ENCODE results near the gene MAGOHB. TPM values are rescaled to one million over a fixed set of nuclear protein-coding genes. Genes with fewer than 3 reads are reported as not detected.

The MAGOHB gene
- total and polyA plus RNA-seq, 10 of the 15 experiments (the other 5 are each of a cell fraction or from before 2014, with no cell fraction given): 30.6 to 217 (median 55.2) TPM

DNA sequence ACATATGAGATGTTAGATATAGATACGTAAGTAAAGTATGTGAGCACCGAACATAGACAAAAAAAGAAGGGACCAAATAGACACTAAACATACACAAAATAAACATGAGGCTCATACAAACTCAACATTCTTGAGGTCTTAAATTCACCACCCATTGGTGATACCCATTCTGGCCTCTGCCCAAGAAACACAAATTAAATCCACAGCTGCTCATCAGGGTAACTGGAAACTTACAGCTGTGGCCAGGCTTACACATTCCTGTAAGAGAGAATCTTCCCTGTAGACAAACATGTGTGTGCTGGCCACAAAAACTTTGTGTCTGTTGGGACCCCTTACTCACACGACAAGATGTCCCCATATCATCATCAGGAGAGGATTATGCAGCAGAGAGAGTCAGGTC is 22.4 kb downstream of the MAGOHB start:
- POLR2A ChIA-PET: no interaction called here
- Histone ChIP-seq H3K4me1 (ENCODE audit: control insufficient read depth, insufficient read depth, low read length) (no peaks in the 10 kb centered on the region), H3K4me3 (no peak overlapping the region), H3K9me3 (replicated peaks; ENCODE audit: control insufficient read depth, insufficient read depth, low read length) (no peaks in the 10 kb centered on the region), H4K20me1 (ENCODE audit: control insufficient read depth, insufficient read depth) (no peaks in the 10 kb centered on the region), H3K27me3 (replicated peaks in 1 of 2; ENCODE audit: control insufficient read depth in 2 of 2, insufficient read depth in 2 of 2, low read length in 1 of 2) (no peaks in the 10 kb centered on the region), H3K36me3 (ENCODE audit: control insufficient read depth in 2 of 2, insufficient read depth in 2 of 2, low read length in 1 of 2) (peaks cover 0 to 5% of the 10 kb centered on the region in 2 experiments; a peak in 2 of 4 replicates), H3K4me2 (ENCODE audit: control insufficient read depth, insufficient read depth) (no peak overlapping the region), H2AFZ (ENCODE audit: control insufficient read depth, low read depth, low read length) (no peak overlapping the region), H3K9ac (ENCODE audit: control insufficient read depth, insufficient read depth, low read length) (no peak overlapping the region), H3K27ac (ENCODE audit: control insufficient read depth, insufficient read depth) (no peak overlapping the region), H3K79me2 (ENCODE audit: control insufficient read depth, insufficient read depth, low read length) (no peaks in the 10 kb centered on the region)
- no peak for ATAC-seq
- DNase-seq (ENCODE audit: low read depth, low spot score): no peak
- CTCF ChIA-PET: no interaction called here
- intact Hi-C loops (cut with micrococcal nuclease; ENCODE audit: unreplicated experiment): no loop called here
- FAIRE-seq: no peak
- in situ Hi-C loops (cut with MboI): no loop called here
- WGBS (ENCODE audit: insufficient coverage, insufficient replicate concordance, low lambda C conversion rate, missing lambda C conversion rate): 98% methylated on average over 3 of the region's 3 CpGs
- BruUV-seq (replicated peaks): no TSS peak
- SMC1A ChIA-PET (ENCODE audit: uncharacterized antibody, unreplicated experiment): no interaction called here
- no peak for TF ChIP-seq KAT2A (conservative IDR thresholded peaks at IDR 0.05; ENCODE audit: control insufficient read depth, low read depth, low read length)
- RAD21 ChIA-PET (ENCODE audit: unreplicated experiment): no interaction called here

GRCh38 chr12:10584415-10584814 is 29.0 kb downstream of the MAGOHB start:
- DNase-seq (ENCODE audit: low read depth, low spot score): no peak
- Histone ChIP-seq H3K79me2 (ENCODE audit: control insufficient read depth, insufficient read depth, low read length) (no peaks in the 10 kb centered on the region), H2AFZ (ENCODE audit: control insufficient read depth, low read depth, low read length) (no peak overlapping the region), H3K4me1 (ENCODE audit: control insufficient read depth, insufficient read depth, low read length) (no peaks in the 10 kb centered on the region), H4K20me1 (ENCODE audit: control insufficient read depth, insufficient read depth) (no peaks in the 10 kb centered on the region), H3K27ac (ENCODE audit: control insufficient read depth, insufficient read depth) (no peak overlapping the region), H3K4me2 (ENCODE audit: control insufficient read depth, insufficient read depth) (no peak overlapping the region), H3K9me3 (replicated peaks; ENCODE audit: control insufficient read depth, insufficient read depth, low read length) (no peaks in the 10 kb centered on the region; the same call in 2 of the 3 replicates), H3K4me3 (no peak overlapping the region), H3K9ac (ENCODE audit: control insufficient read depth, insufficient read depth, low read length) (no peak overlapping the region), H3K36me3 (ENCODE audit: control insufficient read depth in 2 of 2, insufficient read depth in 2 of 2, low read length in 1 of 2) (no peaks in the 10 kb centered on the region; a peak in 3 of 4 replicates), H3K27me3 (replicated peaks in 1 of 2; ENCODE audit: control insufficient read depth in 2 of 2, insufficient read depth in 2 of 2, low read length in 1 of 2) (no peaks in the 10 kb centered on the region)
- ATAC-seq: no peak
- WGBS (ENCODE audit: insufficient coverage, insufficient replicate concordance, low lambda C conversion rate, missing lambda C conversion rate): 100% methylated on average over 1 of the region's 1 CpG
- in situ Hi-C loops (cut with MboI) (no loop called here), intact Hi-C loops (cut with micrococcal nuclease; ENCODE audit: unreplicated experiment) (no loop called here)
- TF ChIP-seq, protein P1, sequence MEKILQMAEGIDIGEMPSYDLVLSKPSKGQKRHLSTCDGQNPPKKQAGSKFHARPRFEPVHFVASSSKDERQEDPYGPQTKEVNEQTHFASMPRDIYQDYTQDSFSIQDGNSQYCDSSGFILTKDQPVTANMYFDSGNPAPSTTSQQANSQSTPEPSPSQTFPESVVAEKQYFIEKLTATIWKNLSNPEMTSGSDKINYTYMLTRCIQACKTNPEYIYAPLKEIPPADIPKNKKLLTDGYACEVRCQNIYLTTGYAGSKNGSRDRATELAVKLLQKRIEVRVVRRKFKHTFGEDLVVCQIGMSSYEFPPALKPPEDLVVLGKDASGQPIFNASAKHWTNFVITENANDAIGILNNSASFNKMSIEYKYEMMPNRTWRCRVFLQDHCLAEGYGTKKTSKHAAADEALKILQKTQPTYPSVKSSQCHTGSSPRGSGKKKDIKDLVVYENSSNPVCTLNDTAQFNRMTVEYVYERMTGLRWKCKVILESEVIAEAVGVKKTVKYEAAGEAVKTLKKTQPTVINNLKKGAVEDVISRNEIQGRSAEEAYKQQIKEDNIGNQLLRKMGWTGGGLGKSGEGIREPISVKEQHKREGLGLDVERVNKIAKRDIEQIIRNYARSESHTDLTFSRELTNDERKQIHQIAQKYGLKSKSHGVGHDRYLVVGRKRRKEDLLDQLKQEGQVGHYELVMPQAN (conservative IDR thresholded peaks at IDR 0.05): no peak
- TF ChIP-seq GATAD2B (conservative IDR thresholded peaks at IDR 0.05; ENCODE audit: low read depth): no peak
- no peak for TF ChIP-seq HSF1 (IDR thresholded peaks at IDR 0.05; ENCODE audit: low read depth, low read length)
- TF ChIP-seq RAD51 (IDR thresholded peaks at IDR 0.05): no peak
- no peak for TF ChIP-seq ATF3 (IDR thresholded peaks at IDR 0.05; ENCODE audit: borderline replicate concordance, extremely low read depth, low read depth, low read length)
- TF ChIP-seq PAX5 (IDR thresholded peaks at IDR 0.05; ENCODE audit: borderline replicate concordance, low read depth, low read length): no peak
- TF ChIP-seq HCFC1 (IDR thresholded peaks at IDR 0.05; ENCODE audit: low read length): no peak
- TF ChIP-seq NFYA (IDR thresholded peaks at IDR 0.05; ENCODE audit: borderline replicate concordance, low read depth, low read length): no peak
- no peak for FAIRE-seq
- ChIA-PET POLR2A (no interaction called here), CTCF (no interaction called here), RAD21 (ENCODE audit: unreplicated experiment) (no interaction called here), SMC1A (ENCODE audit: uncharacterized antibody, unreplicated experiment) (interaction anchor here (0.5 to 0.7 kb wide), 3 partner anchors 11 to 173 kb away, joined by 3 read pairs; no protein-coding TSS in a partner anchor)
- no TSS peak for BruUV-seq (replicated peaks)

Measured in GM12878 (cell line).